Mesenchymal stem cell (in vitro differentiated cells and primary cell): ENCODE measurements around the gene STEAP3.

ENCODE experiments used
- DNase-seq: peaks from one replicate; pipeline ENCODE4 v3.0.0-alpha.2; 2013
- H2AFZ ChIP-seq: one replicate; pipeline ENCODE4 v1.6.1; 2013; ENCODE audit warnings: low read depth, mild to moderate bottlenecking, control low read depth, inconsistent platforms, low read length, moderate library complexity
- H2AK5ac ChIP-seq: 2 replicates; pipeline ENCODE4 v1.6.1; 2013; ENCODE audit warnings: low read length, moderate library complexity, mild to moderate bottlenecking, inconsistent platforms; ENCODE audit not compliant: severe bottlenecking
- H2BK120ac ChIP-seq: one replicate; pipeline ENCODE4 v1.6.1; 2013; ENCODE audit warnings: low read depth, mild to moderate bottlenecking, inconsistent platforms, low read length, moderate library complexity
- H2BK12ac ChIP-seq, 2 experiments: one replicate each; pipeline ENCODE4 v1.6.1; 2013; ENCODE audit warnings: inconsistent platforms in 2 of 2, low read length in 2 of 2, mild to moderate bottlenecking in 2 of 2, moderate library complexity in 2 of 2, control low read depth in 1 of 2
- H2BK15ac ChIP-seq: one replicate; pipeline ENCODE4 v1.6.1; 2013; ENCODE audit warnings: mild to moderate bottlenecking, low read depth, inconsistent platforms; ENCODE audit not compliant: poor library complexity, severe bottlenecking
- H2BK5ac ChIP-seq: 2 replicates; pipeline ENCODE4 v1.6.1; 2013; ENCODE audit warnings: low read depth, mild to moderate bottlenecking, low read length, control low read depth, inconsistent platforms; ENCODE audit not compliant: poor library complexity, severe bottlenecking
- H3K14ac ChIP-seq, 2 experiments: one replicate each; pipeline ENCODE4 v1.6.1; 2013; ENCODE audit warnings: inconsistent platforms in 2 of 2, low read length in 2 of 2, control low read depth in 1 of 2, mild to moderate bottlenecking in 1 of 2, moderate library complexity in 1 of 2
- H3K18ac ChIP-seq, 2 experiments: one replicate each; pipeline ENCODE4 v1.6.1; 2013; ENCODE audit warnings: inconsistent platforms in 2 of 2, low read length in 2 of 2, control low read depth in 1 of 2, low read depth in 1 of 2, mild to moderate bottlenecking in 1 of 2
- H3K23ac ChIP-seq, 2 experiments: one replicate each; pipeline ENCODE4 v1.6.1; 2013; ENCODE audit warnings: inconsistent platforms in 2 of 2, low read length in 2 of 2, mild to moderate bottlenecking in 2 of 2, moderate library complexity in 2 of 2, control low read depth in 1 of 2
- H3K27ac ChIP-seq: 2 replicates; pipeline ENCODE4 v1.5.1; 2013; ENCODE audit warnings: mild to moderate bottlenecking, moderate library complexity, low read length, control low read depth, inconsistent platforms; ENCODE audit not compliant: poor library complexity, severe bottlenecking
- H3K27me3 ChIP-seq, 2 experiments: 2 replicates each; pipeline versions ENCODE4 v1.6.1 to v1.7.0; 2013; ENCODE audit warnings: low read length in 2 of 2, mild to moderate bottlenecking in 2 of 2, moderate library complexity in 2 of 2, control low read depth in 1 of 2, inconsistent platforms in 1 of 2; ENCODE audit not compliant: control insufficient read depth in 1 of 2, insufficient read depth in 1 of 2
- H3K36me3 ChIP-seq, 2 experiments: 2 replicates each; pipeline versions ENCODE4 v1.6.1 to v1.7.0; 2013; ENCODE audit warnings: low read length in 2 of 2, control low read depth in 1 of 2, inconsistent platforms in 1 of 2, low read depth in 1 of 2, mild to moderate bottlenecking in 1 of 2; ENCODE audit not compliant: insufficient read depth in 2 of 2, control insufficient read depth in 1 of 2
- H3K4ac ChIP-seq, 2 experiments: one replicate each; pipeline ENCODE4 v1.6.1; 2013; ENCODE audit warnings: inconsistent platforms in 2 of 2, low read length in 2 of 2, mild to moderate bottlenecking in 2 of 2, moderate library complexity in 2 of 2, control low read depth in 1 of 2, low read depth in 1 of 2
- H3K4me1 ChIP-seq: 2 replicates; pipeline ENCODE4 v1.6.1; 2013; ENCODE audit warnings: low read depth, low read length, control low read depth; ENCODE audit not compliant: control insufficient read depth, insufficient read depth
- H3K4me2 ChIP-seq: 2 replicates; pipeline ENCODE4 v1.6.1; 2013; ENCODE audit warnings: low read length, mild to moderate bottlenecking, inconsistent platforms; ENCODE audit not compliant: poor library complexity, severe bottlenecking
- H3K4me3 ChIP-seq, 2 experiments: 2 replicates each; pipeline versions ENCODE4 v1.5.1 to v1.7.0; 2013; ENCODE audit warnings: low read length in 2 of 2, mild to moderate bottlenecking in 2 of 2, control low read depth in 1 of 2, low read depth in 1 of 2; ENCODE audit not compliant: insufficient read depth in 1 of 2
- H3K79me1 ChIP-seq: replicated peaks from 2 replicates; pipeline ENCODE4 v1.6.1; 2013; ENCODE audit warnings: mild to moderate bottlenecking, control low read depth, low read length, inconsistent platforms; ENCODE audit not compliant: poor library complexity, severe bottlenecking
- H3K9ac ChIP-seq: 2 replicates; pipeline ENCODE4 v1.7.0; 2013; ENCODE audit warnings: mild to moderate bottlenecking, low read length, moderate library complexity
- H3K9me3 ChIP-seq: 2 replicates; pipeline ENCODE4 v1.7.0; 2013; ENCODE audit warnings: mild to moderate bottlenecking, low read length; ENCODE audit not compliant: control insufficient read depth
- H4K8ac ChIP-seq: one replicate; pipeline ENCODE4 v1.6.1; 2013; ENCODE audit warnings: inconsistent platforms, mild to moderate bottlenecking, low read length, moderate library complexity
- H4K91ac ChIP-seq: one replicate; pipeline ENCODE4 v1.6.1; 2013; ENCODE audit warnings: mild to moderate bottlenecking, low read length, inconsistent platforms
- WGBS: methylation state at CpG from one replicate; pipeline ENCODE4 v1.1.7; 2013; ENCODE audit warnings: mixed read lengths; 5-methylcytosine and 5-hydroxymethylcytosine counted together

The STEAP3 gene

GRCh38 chr2:119195001-119195400, 28.6 kb upstream of the STEAP3 start:
- H3K36me3 ChIP-seq = no peaks in the 10 kb centered on the region
- no peaks in the 10 kb centered on the region for H3K79me1 ChIP-seq
- H3K18ac ChIP-seq = no peak overlapping the region
- H3K4me2 ChIP-seq = no peak overlapping the region
- H3K27me3 ChIP-seq = peaks cover 18 to 21% of the 10 kb centered on the region in 2 experiments
- no peak overlapping the region for H3K14ac ChIP-seq
- no peaks in the 10 kb centered on the region for H3K9me3 ChIP-seq
- H3K4me3 ChIP-seq = no peak overlapping the region
- H2BK12ac ChIP-seq = no peak overlapping the region
- H3K23ac ChIP-seq = no peak overlapping the region
- no peak overlapping the region for H3K9ac ChIP-seq
- H3K4ac ChIP-seq = no peak overlapping the region
- H2AFZ ChIP-seq = no peak overlapping the region
- peaks cover 3% of the 10 kb centered on the region for H3K4me1 ChIP-seq
- no peak overlapping the region for H2BK5ac ChIP-seq
- no peak overlapping the region for H2BK120ac ChIP-seq
- H4K91ac ChIP-seq = no peak overlapping the region
- no peak for DNase-seq
- H3K27ac ChIP-seq = no peak overlapping the region
- H2AK5ac ChIP-seq = no peak overlapping the region
- no peak overlapping the region for H4K8ac ChIP-seq
- H2BK15ac ChIP-seq = no peak overlapping the region
- 80% methylated on average over 5 of the region's 5 CpGs for whole genome bisulfite sequencing

- H3K79me1 ChIP-seq = no peaks in the 10 kb centered on the region
- H3K4ac ChIP-seq = no peak overlapping the region
- H3K18ac ChIP-seq = no peak overlapping the region
- H2BK15ac ChIP-seq = no peak overlapping the region
- 9% methylated on average over 2 of the region's 2 CpGs for WGBS
- H3K9ac ChIP-seq = no peak overlapping the region
- no peak overlapping the region for H3K4me2 ChIP-seq
- H2BK5ac ChIP-seq = no peak overlapping the region
- no peak for DNase-seq
- no peak overlapping the region for H3K27ac ChIP-seq
- no peak overlapping the region for H2AK5ac ChIP-seq
- no peak overlapping the region for H4K8ac ChIP-seq
- no peak overlapping the region for H2BK120ac ChIP-seq
- H2AFZ ChIP-seq = no peak overlapping the region
- peaks cover 23 to 25% of the 10 kb centered on the region in 2 experiments for H3K27me3 ChIP-seq
- no peaks in the 10 kb centered on the region for H3K36me3 ChIP-seq
- H3K9me3 ChIP-seq = no peaks in the 10 kb centered on the region
- peaks cover 3% of the 10 kb centered on the region for H3K4me1 ChIP-seq
- H2BK12ac ChIP-seq = no peak overlapping the region
- no peak overlapping the region for H3K23ac ChIP-seq
- H4K91ac ChIP-seq = no peak overlapping the region
- H3K14ac ChIP-seq = no peak overlapping the region
- H3K4me3 ChIP-seq = no peak overlapping the region
These were observed 27.7 kb upstream of the STEAP3 start for GRCh38 chr2:119195887-119196286.

GRCh38 chr2:119196301-119197125, 27.1 kb upstream of the STEAP3 start:
- no peak overlapping the region for H3K27ac ChIP-seq

GRCh38 chr2:119197126-119197405, 26.6 kb upstream of the STEAP3 start:
- Histone ChIP-seq H3K27me3 (peaks cover 25 to 31% of the 10 kb centered on the region in 2 experiments), H3K14ac (no peak overlapping the region), H3K4me3 (no peak overlapping the region), H4K8ac (no peak overlapping the region), H3K9me3 (no peaks in the 10 kb centered on the region), H2BK12ac (no peak overlapping the region), H4K91ac (no peak overlapping the region), H2AFZ (no peak overlapping the region), H3K4me2 (no peak overlapping the region), H3K18ac (no peak overlapping the region), H2BK120ac (no peak overlapping the region), H3K4ac (no peak overlapping the region), H2BK5ac (no peak overlapping the region), H3K36me3 (no peaks in the 10 kb centered on the region), H3K9ac (no peak overlapping the region), H3K27ac (no peak overlapping the region), H3K79me1 (no peaks in the 10 kb centered on the region), H2BK15ac (no peak overlapping the region), H3K23ac (no peak overlapping the region), H2AK5ac (no peak overlapping the region), H3K4me1 (peaks cover 3% of the 10 kb centered on the region)
- DNase-seq = no peak

More at GRCh38 chr2:119196301-119197125, 27.1 kb upstream of the STEAP3 start:
- Histone ChIP-seq H3K4me1 (peaks cover 3% of the 10 kb centered on the region), H2AFZ (no peak overlapping the region), H2BK120ac (no peak overlapping the region), H4K8ac (no peak overlapping the region), H3K4me2 (no peak overlapping the region), H3K14ac (no peak overlapping the region), H2BK12ac (no peak overlapping the region), H2BK5ac (no peak overlapping the region), H3K4me3 (no peak overlapping the region), H3K36me3 (no peaks in the 10 kb centered on the region), H3K79me1 (no peaks in the 10 kb centered on the region), H3K18ac (no peak overlapping the region), H3K4ac (no peak overlapping the region), H2AK5ac (no peak overlapping the region), H3K9ac (no peak overlapping the region), H4K91ac (no peak overlapping the region), H3K23ac (no peak overlapping the region), H3K9me3 (no peaks in the 10 kb centered on the region), H2BK15ac (no peak overlapping the region), H3K27me3 (peaks cover 25 to 27% of the 10 kb centered on the region in 2 experiments)
- WGBS = 63% methylated on average over 6 of the region's 7 CpGs
- no peak for DNase-seq
